DMS114 treated with DMSO at 0.1 percent for 48 hours (cell line): ENCODE results near the gene CACNB3.
"Not testable (repeated sequence)": the region's sequence is repeated elsewhere in the genome, so short reads cannot be mapped to it uniquely, and the experiment has no call there.

ENCODE experiments used
- DNase-seq: peaks from one replicate; lab custom pipeline; 2025; ENCODE audit not compliant: unreplicated experiment; lab: John Stamatoyannopoulos, UW

CACNB3 gene

GRCh38 chr12:48852734-48853688 is 34.7 kb downstream of the CACNB3 start:
- peak; percentile 84 for DNase-seq

DNA sequence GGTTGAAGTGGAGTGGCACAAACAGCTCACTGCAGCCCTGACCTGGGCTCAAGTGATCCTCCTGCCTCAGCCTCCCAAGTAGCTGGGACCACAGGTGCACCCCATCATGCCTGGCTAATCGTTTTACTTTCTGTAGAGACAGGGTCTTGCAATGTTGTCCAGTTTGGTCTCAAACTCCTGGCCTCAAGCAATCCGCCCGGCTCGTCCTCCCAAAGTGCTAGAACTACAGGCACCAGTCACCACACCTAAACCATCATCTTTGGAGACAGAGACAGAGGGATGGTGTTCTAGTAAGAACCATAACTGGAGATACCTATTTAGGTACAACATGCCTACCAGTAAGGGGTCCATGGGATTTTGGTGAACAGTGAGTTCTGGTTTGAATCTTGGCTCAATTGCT is 36.2 kb downstream of the CACNB3 start:
- no peak for DNase-seq

- DNase-seq, result not testable (repeated sequence)
Measured at GRCh38 chr12:48854932-48855331, 36.6 kb downstream of the CACNB3 start.

DNA sequence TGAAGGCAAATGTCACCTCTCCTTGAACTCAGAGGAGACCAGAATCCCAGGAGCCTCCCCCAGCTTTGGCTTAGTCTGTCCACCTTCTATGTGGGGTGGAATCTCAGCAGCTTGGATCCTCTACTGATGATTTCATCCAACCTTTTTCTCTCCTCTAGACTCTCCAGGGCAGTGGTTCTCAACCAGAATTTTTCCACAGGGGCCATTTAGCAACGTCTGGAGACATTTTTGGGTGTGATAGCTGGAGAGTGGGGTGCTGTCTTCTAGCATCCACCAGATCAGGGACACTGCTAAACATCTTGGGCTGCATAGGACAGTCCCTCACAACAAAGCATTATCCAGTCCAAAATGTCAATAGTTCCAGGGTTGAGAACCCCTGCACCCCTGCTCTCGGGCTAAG is 38.1 kb downstream of the CACNB3 start:
- no peak for DNase-seq

- DNase-seq, result no peak
Measured at GRCh38 chr12:48857278-48857994, 39.1 kb downstream of the CACNB3 start.

DNA sequence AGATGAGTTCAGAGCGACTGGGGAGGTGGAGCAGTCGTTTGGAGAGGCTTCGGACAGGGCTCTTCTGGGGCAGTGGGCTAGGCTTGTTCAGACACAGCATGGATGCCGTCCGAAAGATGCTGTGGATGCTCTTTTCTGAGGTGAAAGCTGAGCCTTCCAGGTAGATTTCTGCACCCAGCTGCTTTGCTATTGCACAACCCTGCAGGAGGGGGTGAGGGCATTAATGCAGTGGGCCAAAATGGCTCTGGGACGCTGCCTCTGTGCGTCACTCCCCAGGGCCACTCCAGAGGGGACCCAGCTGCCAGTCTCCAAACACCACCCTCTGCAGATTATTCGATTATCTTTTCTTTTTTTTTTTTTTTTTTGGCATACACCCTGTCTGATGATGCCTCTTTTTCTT is 39.7 kb downstream of the CACNB3 start:
- DNase-seq, result no peak

- DNase-seq, result no peak
Measured at GRCh38 chr12:48859607-48860006, 41.3 kb downstream of the CACNB3 start.

DNA sequence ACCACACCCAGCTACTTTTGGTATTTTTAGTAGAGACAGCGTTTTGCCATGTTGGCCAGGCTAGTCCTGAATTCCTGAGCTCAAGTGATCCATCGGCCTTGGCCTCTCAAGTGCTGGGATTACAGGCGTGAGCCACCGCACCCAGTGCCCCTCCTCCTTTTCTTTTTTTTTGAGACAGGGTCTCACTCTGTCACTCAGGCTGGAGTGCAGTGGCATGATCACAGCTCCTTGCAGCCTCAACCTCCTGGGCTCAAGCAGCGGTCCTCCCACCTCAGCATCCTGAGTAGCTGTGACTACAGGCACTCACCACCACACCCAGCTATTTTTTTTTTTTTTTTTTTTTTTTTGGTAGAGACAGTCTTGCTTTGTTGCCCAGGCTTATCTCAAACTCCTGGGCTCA is 41.9 kb downstream of the CACNB3 start:
- not testable (repeated sequence) for DNase-seq

DNA sequence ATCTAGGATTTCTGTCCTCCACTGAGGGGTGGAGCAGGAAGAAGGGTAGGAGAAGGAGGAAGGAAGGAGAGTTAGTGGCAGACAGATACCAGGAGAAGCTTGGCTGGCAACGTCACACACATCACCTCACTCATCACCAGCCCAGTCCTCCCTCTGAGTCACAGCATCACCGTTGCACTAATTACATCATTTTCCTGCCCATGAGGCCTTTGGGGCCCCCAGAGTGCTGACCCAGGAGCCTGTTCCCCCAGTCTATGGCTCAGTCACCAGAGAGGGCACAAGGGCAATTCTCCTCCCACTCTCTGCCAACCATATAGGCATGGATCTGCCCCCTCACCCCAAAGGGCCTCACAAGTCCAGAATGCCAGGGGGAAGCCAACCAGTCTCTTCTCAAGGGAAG is 42.8 kb downstream of the CACNB3 start:
- DNase-seq, result no peak

- DNase-seq, result no peak
Measured at GRCh38 chr12:48862760-48863159, 44.5 kb downstream of the CACNB3 start.

- DNase-seq, result no peak
Measured at GRCh38 chr12:48863291-48863690, 45.0 kb downstream of the CACNB3 start.

- DNase-seq, result peak; percentile 91
Measured at GRCh38 chr12:48865281-48866051, 47.2 kb downstream of the CACNB3 start, which contains the start of gene RND1. RND1 (minus strand) TSS chr12:48865870; CDS start chr12:48865767, 103 bp downstream.

DNA sequence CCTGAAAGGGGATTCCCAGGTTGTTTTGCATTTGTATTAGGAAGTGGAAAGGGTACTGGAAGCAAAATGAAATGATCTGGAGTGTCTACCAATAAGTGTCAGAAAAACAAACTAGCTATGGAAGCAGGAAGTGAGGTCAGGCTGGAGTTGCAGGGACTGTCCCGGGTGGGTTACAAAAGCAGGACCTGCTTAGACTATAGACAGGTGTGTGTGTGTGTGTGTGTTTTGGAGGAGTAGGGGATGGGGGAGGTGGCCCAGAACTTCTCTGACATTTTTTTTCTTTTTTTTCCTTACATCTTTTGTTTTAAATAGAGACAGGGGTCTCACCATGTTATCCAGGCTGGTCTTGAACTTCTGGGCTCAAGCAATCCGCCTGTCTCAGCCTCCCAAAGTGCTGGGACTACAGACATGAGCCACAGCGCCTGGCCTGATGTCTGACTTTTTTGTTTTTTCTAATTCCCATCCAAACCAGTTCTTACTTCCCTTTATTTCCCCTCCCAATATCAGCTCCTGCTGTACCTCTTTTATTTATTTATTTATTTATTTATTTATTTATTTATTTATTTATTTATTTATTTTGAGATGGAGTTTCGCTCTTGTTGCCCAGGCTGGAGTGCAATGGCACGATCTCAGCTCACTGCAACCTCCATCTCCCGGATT is 47.9 kb downstream of the CACNB3 start:
- DNase-seq, result no peak

- DNase-seq, result no peak
Measured at GRCh38 chr12:48868451-48868850, 50.2 kb downstream of the CACNB3 start.

- DNase-seq, result no peak
Measured at GRCh38 chr12:48869191-48869590, 50.9 kb downstream of the CACNB3 start.

DNA sequence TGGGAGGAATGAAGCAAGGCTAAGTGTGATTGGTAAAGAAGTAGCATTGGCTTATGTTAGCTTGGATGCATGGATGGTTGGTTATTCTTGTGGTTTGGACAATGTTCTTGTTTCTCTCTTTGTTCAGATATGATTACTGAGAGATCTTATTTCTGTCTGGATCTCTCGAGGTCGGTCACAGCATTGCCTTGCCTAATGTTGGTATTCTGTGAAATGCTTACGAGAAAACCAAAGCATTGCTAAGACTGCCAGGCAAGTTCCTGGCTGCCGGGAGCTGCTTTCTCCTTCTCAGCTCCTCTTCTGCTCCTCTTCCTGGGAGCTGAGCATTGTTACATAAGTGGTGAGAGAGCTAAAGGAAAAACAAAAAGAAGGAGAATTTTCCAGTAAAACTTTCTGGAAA is 54.8 kb downstream of the CACNB3 start:
- DNase-seq, result no peak

DNA sequence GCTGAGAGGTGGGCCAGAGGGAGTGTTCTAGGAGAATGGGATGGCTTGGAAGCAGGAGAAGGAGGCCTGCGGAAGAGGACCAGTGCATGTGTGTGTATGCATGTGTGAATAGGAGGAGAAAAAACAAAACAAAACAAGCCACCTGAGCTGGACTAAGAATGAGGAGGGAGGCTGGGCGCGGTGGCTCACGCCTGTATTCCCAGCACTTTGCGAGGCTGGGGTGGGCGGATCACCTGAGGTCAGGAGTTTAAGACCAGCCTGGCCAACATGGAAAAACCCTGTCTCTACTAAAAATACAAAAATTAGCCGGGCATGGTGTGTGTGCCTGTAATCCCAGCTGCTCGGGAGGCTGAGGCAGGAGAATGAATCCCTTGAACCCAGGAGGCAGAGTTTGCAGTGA is 55.2 kb downstream of the CACNB3 start:
- DNase-seq, result not testable (repeated sequence)

GRCh38 chr12:48875944-48876515 is 57.7 kb downstream of the CACNB3 start:
- DNase-seq, result no peak
